ENCODE results near the gene PCMT1. TPM values are rescaled to one million over a fixed set of nuclear protein-coding genes. Genes with fewer than 3 reads are reported as not detected.
"Not testable (repeated sequence)": the region's sequence is repeated elsewhere in the genome, so short reads cannot be mapped to it uniquely, and the experiment has no call there.

The PCMT1 gene
- total and polyA plus RNA-seq, 2 donors (not counting 1 experiment from before 2014, with no cell fraction given), result 30.3 to 46.4 TPM

- Mint-ChIP-seq H3K4me3 (no peak overlapping the region), H3K27me3 (peaks cover 32% of the 10 kb centered on the region), H3K9me3 (ENCODE audit: insufficient read depth) (no peaks in the 10 kb centered on the region), H3K4me1 (no peaks in the 10 kb centered on the region), H3K27ac (no peak overlapping the region)
- ChIA-PET POLR2A (no interaction called here), CTCF (interaction anchor here (0.9 kb wide), 2 partner anchors 8 to 221 kb away, joined by 3 read pairs; no protein-coding TSS in a partner anchor)
- TF ChIP-seq EZH2 (IDR thresholded peaks at IDR 0.05; ENCODE audit: borderline replicate concordance, insufficient read depth, low read depth, low read length, poor library complexity, severe bottlenecking) (no peak), CTCF (IDR thresholded peaks at IDR 0.05) (no peak)
- DNase-seq (no peak), ATAC-seq (ENCODE audit: low read depth) (no peak)
- WGBS (ENCODE audit: insufficient coverage), result 82% methylated on average over 10 of the region's 10 CpGs
- intact Hi-C loops (cut with micrococcal nuclease), result no loop called here
- Histone ChIP-seq H3K79me2 (ENCODE audit: control insufficient read depth, insufficient read depth, low read length) (no peaks in the 10 kb centered on the region), H3K36me3 (replicated peaks in 1 of 2; ENCODE audit: control extremely low read depth in 1 of 2, control insufficient read depth in 1 of 2, extremely low read depth in 1 of 2, insufficient read depth in 2 of 2, low read length in 1 of 2) (no peaks in the 10 kb centered on the region), H3K27me3 (replicated peaks in 1 of 4; ENCODE audit: control extremely low read depth in 1 of 4, control insufficient read depth in 3 of 4, insufficient read depth in 4 of 4, low read length in 3 of 4) (peaks cover 0 to 5% (median 0%) of the 10 kb centered on the region in 4 experiments), H3K9ac (ENCODE audit: low read length) (no peak overlapping the region), H3K9me3 (ENCODE audit: control extremely low read depth in 1 of 3, control insufficient read depth in 2 of 3, insufficient read depth in 1 of 3, low read length in 2 of 3) (no peaks in the 10 kb centered on the region), H3K4me1 (ENCODE audit: control insufficient read depth in 2 of 2, insufficient read depth in 2 of 2, low read length in 2 of 2) (no peaks in the 10 kb centered on the region), H3K4me3 (ENCODE audit: control extremely low read depth in 1 of 5, extremely low read depth in 1 of 5, insufficient read depth in 1 of 5, low read depth in 2 of 5, low read length in 4 of 5) (no peak overlapping the region), H3K4me2 (replicated peaks; ENCODE audit: low read depth, low read length, poor library complexity, severe bottlenecking) (no peak overlapping the region), H2AFZ (ENCODE audit: insufficient read depth, low read depth, low read length, poor library complexity, severe bottlenecking) (no peak overlapping the region), H3K27ac (ENCODE audit: low read length in 2 of 2) (no peak overlapping the region), H4K20me1 (ENCODE audit: control insufficient read depth, insufficient read depth, low read length, poor library complexity, severe bottlenecking) (no peaks in the 10 kb centered on the region)
Observed at GRCh38 chr6:149843051-149843633, 93.6 kb downstream of the PCMT1 start.

GRCh38 chr6:149844036-149844435 is 94.5 kb downstream of the PCMT1 start:
- not testable (repeated sequence) for H3K27ac Mint-ChIP-seq

More at GRCh38 chr6:149844036-149844435, 94.5 kb downstream of the PCMT1 start:
- CTCF ChIA-PET, result interaction anchor here (0.9 to 1.7 kb wide), 3 partner anchors 8 to 23 kb away, joined by 3 to 9 read pairs (median 6); no protein-coding TSS in a partner anchor
- H3K9me3 Mint-ChIP-seq (ENCODE audit: insufficient read depth); H4K20me1 ChIP-seq (ENCODE audit: control insufficient read depth, insufficient read depth, low read length, poor library complexity, severe bottlenecking); H3K79me2 ChIP-seq (ENCODE audit: control insufficient read depth, insufficient read depth, low read length); H3K27ac ChIP-seq (ENCODE audit: low read length in 2 of 2); H3K4me2 ChIP-seq (replicated peaks; ENCODE audit: low read depth, low read length, poor library complexity, severe bottlenecking); H3K4me3 Mint-ChIP-seq; ATAC-seq (ENCODE audit: low read depth); H3K36me3 ChIP-seq (replicated peaks in 1 of 2; ENCODE audit: control extremely low read depth in 1 of 2, control insufficient read depth in 1 of 2, extremely low read depth in 1 of 2, insufficient read depth in 2 of 2, low read length in 1 of 2); DNase-seq; H2AFZ ChIP-seq (ENCODE audit: insufficient read depth, low read depth, low read length, poor library complexity, severe bottlenecking); H3K27me3 ChIP-seq (replicated peaks in 1 of 4; ENCODE audit: control extremely low read depth in 1 of 4, control insufficient read depth in 3 of 4, insufficient read depth in 4 of 4, low read length in 3 of 4); H3K9me3 ChIP-seq (ENCODE audit: control extremely low read depth in 1 of 3, control insufficient read depth in 2 of 3, insufficient read depth in 1 of 3, low read length in 2 of 3); H3K4me1 Mint-ChIP-seq; H3K9ac ChIP-seq (ENCODE audit: low read length); H3K4me3 ChIP-seq (ENCODE audit: control extremely low read depth in 1 of 5, extremely low read depth in 1 of 5, insufficient read depth in 1 of 5, low read depth in 2 of 5, low read length in 4 of 5); intact Hi-C loops (cut with micrococcal nuclease); H3K4me1 ChIP-seq (ENCODE audit: control insufficient read depth in 2 of 2, insufficient read depth in 2 of 2, low read length in 2 of 2); POLR2A ChIA-PET: not testable (repeated sequence)
- peaks cover 30% of the 10 kb centered on the region for H3K27me3 Mint-ChIP-seq
- WGBS (ENCODE audit: insufficient coverage), result no CpG with 5 or more reads among the region's 4 CpGs
